ENCODE measurements around the gene ASCL2.

ASCL2 gene

DNA sequence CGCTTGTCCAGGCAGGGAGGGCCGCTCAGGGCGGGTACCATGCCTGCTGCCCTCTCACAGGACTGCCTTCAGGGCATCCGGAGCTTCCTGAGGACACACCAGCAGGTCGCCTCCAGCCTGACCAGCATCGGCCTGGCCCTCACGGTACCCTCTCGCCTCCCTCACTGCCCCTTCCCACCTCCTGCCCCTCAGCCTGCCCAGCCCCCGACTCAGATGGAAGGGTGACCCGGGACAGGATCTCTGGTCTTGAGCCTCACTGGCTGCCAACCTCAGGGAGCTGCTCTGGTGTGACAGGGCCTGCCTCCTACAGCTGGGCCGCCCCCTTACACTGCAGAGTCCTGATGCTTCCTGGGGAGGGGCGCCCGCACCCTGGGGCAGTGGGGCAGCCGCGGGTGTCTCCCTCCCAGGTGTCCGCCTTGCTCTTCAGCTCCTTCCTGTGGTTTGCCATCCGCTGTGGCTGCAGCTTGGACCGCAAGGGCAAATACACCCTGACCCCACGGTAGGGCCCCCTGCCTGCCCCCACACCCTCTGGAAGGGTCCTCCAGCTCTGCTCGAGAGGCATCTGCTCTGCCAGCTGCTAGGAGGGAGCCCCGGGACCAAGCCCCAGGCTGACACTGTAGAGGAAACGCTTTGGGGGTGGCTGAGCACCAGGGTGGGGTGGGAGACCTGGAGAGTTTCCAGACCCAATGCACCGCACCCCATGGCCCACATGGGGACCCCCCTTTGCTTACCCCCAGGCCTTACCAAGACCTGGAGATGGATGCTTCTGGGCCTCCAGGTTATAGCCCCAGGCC lies 46.0 kb upstream of the ASCL2 start:
- TF ChIP-seq ARNT (IDR thresholded peaks at IDR 0.05) (no peak), NFRKB (IDR thresholded peaks at IDR 0.05) (no peak), HDGF (IDR thresholded peaks at IDR 0.05; ENCODE audit: borderline replicate concordance) (no peak), SUZ12 (IDR thresholded peaks at IDR 0.05) (no peak), BHLHE40 (IDR thresholded peaks at IDR 0.05; ENCODE audit: borderline replicate concordance) (no peak), PKNOX1 (IDR thresholded peaks at IDR 0.05) (no peak), CTBP1 (IDR thresholded peaks at IDR 0.05; ENCODE audit: borderline replicate concordance) (no peak), TARDBP (IDR thresholded peaks at IDR 0.05) (no peak), L3MBTL2 (conservative IDR thresholded peaks at IDR 0.05) (no peak), ZNF384 (IDR thresholded peaks at IDR 0.05) (no peak), ELF4 (IDR thresholded peaks at IDR 0.05) (no peak), FOXK2 (IDR thresholded peaks at IDR 0.05) (no peak), LEF1 (IDR thresholded peaks at IDR 0.05; ENCODE audit: borderline replicate concordance) (no peak), FOXM1 (IDR thresholded peaks at IDR 0.05; ENCODE audit: borderline replicate concordance) (no peak), FOXA1 (IDR thresholded peaks at IDR 0.05) (no peak), SP1 (IDR thresholded peaks at IDR 0.05) (no peak)
- DNase-seq (ENCODE audit: extremely low spot score) = no peak
- ChIA-PET POLR2A (no interaction called here), CTCF (no interaction called here)

DNA sequence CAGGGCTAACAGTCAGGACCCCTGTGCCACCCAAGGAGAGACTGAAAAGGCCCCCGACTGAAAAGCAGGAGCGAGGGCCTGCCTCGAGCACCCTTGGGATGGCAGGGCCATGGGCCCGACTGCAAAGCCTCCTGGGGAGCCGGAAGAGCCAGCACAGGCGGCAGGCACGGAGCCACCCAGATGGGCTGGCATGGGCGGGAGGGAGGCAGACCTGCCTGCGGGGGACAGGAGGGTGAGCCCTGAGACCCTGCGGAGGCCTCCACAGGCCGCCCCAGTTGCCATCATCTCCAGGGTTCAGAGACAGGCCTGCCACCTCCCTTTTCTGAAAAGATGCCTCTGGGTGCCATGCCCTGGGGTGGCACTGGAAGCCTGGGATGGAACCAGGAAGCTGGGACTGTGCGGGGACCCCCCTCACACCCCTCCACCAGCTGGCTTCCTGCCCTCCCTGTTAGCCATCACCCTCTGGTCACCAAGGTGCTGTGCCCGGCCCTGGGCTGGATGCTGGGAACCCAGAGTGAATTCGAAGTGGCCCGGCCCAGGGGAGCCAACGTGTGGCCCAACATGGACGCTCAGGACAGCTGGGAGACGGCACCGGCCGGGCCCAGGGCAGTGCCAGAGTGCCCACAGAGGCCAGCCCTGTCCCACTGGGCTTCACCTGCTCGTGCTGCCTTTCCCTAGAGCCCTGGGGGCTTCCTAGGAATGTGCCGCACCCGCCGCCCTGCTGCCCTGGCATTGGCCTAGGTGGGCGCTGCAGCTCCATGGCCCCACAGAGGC lies 45.2 kb upstream of the ASCL2 start:
- no peak for DNase-seq (ENCODE audit: extremely low spot score)
- TF ChIP-seq PKNOX1 (IDR thresholded peaks at IDR 0.05) (no peak), SP1 (IDR thresholded peaks at IDR 0.05) (no peak), FOXM1 (IDR thresholded peaks at IDR 0.05; ENCODE audit: borderline replicate concordance) (no peak), BHLHE40 (IDR thresholded peaks at IDR 0.05; ENCODE audit: borderline replicate concordance) (no peak), ELF4 (IDR thresholded peaks at IDR 0.05) (no peak), SUZ12 (IDR thresholded peaks at IDR 0.05) (no peak), ZNF384 (IDR thresholded peaks at IDR 0.05) (no peak), HDGF (IDR thresholded peaks at IDR 0.05; ENCODE audit: borderline replicate concordance) (no peak), TARDBP (IDR thresholded peaks at IDR 0.05) (no peak), ARNT (IDR thresholded peaks at IDR 0.05) (no peak), NFRKB (IDR thresholded peaks at IDR 0.05) (no peak), FOXA1 (IDR thresholded peaks at IDR 0.05) (no peak), CTBP1 (IDR thresholded peaks at IDR 0.05; ENCODE audit: borderline replicate concordance) (no peak), LEF1 (IDR thresholded peaks at IDR 0.05; ENCODE audit: borderline replicate concordance) (no peak)
- ChIA-PET CTCF (no interaction called here), POLR2A (no interaction called here)

DNA sequence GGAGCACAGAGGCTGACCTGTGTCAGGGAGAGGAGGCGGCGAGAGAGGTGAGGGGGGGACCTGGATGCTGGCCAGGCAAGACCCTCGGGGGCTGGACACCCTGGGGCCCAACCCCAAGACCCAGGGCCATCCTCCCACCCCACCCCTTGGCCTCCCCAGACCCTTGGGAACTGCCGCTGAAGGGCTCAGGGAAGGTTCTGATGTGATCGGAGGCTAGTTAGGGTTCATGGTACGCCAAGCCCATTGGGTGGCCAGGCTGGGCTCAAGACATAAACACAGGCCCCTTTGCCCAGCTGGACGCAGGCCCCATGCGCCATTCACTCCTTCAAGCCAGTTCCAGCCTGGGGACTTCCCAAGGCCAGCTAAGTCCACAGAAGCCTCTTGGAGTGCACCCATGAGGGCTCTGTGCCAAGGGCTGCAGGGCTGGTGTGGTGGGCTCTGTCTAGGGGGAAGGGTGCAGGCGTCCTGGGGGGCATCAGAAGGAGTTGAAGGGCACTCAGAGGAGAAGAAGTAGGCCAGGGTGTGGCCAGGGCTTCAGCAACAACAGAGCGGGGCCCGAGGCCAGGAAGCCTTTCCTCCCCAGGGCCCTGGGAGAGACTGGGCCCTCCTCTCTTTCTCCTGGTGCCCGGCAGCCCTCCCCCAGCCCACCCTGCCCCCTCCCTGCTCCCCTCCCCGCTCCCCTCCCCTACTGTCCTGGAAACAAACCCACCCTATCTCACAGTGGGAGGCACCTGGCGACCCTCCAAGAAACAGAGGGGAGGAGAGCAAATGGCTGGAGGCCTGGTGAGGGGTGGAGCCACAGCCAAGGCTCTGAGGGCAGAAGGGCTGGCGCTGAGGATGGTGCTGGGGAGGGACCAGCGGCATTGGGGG lies 44.4 kb upstream of the ASCL2 start:
- TF ChIP-seq NFRKB (IDR thresholded peaks at IDR 0.05) (no peak), HDGF (IDR thresholded peaks at IDR 0.05; ENCODE audit: borderline replicate concordance) (no peak), SUZ12 (IDR thresholded peaks at IDR 0.05) (no peak), TARDBP (IDR thresholded peaks at IDR 0.05) (no peak), SP1 (IDR thresholded peaks at IDR 0.05) (no peak), ELF4 (IDR thresholded peaks at IDR 0.05) (no peak), PKNOX1 (IDR thresholded peaks at IDR 0.05) (no peak)
- CTCF ChIA-PET = no interaction called here
- POLR2A ChIA-PET = no interaction called here
- no peak for DNase-seq (ENCODE audit: extremely low spot score)

GRCh38 chr11:2314136-2314524 lies 43.7 kb upstream of the ASCL2 start:
- CTCF ChIA-PET = no interaction called here
- POLR2A ChIA-PET = no interaction called here

More at GRCh38 chr11:2314136-2314524, 43.7 kb upstream of the ASCL2 start:
- no peak for DNase-seq (ENCODE audit: extremely low spot score)
- no peak for TF ChIP-seq PKNOX1 (IDR thresholded peaks at IDR 0.05)
- TF ChIP-seq ELF4 (IDR thresholded peaks at IDR 0.05) = no peak
- no peak for TF ChIP-seq CTBP1 (IDR thresholded peaks at IDR 0.05; ENCODE audit: borderline replicate concordance)
- no peak for TF ChIP-seq SP1 (IDR thresholded peaks at IDR 0.05)
- no peak for TF ChIP-seq ARNT (IDR thresholded peaks at IDR 0.05)
- no peak for TF ChIP-seq NFRKB (IDR thresholded peaks at IDR 0.05)
- TF ChIP-seq FOXM1 (IDR thresholded peaks at IDR 0.05; ENCODE audit: borderline replicate concordance) = no peak
